NCI-H510A treated with DMSO at 0.1 percent for 48 hours (cell line): ENCODE results near the gene CACNA1G.

ENCODE experiments used
- DNase-seq: peaks from one replicate; lab custom pipeline; 2025; lab: John Stamatoyannopoulos, UW

CACNA1G gene

DNA sequence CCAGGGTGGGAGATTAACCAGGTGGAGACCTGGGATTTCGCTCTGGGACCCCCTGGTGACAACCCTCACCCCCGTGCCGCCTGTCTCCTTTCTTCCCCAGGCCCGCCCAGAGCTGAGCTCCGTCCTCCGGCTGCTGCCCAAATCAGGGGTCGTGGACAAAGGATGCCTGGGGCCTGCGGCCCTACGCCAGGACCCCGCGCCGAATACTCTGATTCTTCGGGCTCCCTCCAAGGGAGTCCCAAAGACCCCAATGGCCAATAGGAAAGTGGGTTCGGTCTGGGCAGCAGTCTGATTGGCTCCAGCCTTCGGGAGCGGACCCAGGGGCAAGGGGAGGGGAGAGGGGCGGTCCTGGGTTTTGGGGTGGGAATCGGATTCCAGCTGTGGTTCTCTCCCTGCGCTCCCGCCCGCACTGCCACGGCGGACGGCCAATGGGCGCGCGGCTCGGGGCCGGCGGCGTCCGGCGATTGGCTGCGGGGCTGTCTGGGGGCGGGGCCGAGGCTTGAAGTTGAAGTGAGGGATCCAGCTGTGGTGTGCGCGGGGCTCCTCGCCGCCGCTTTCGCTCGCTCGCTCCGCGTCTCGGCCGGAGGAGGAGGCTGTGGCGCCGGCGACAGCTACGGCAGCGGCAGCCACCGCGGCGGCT lies at the start of gene CACNA1G:
Gene CACNA1G (plus strand): TSS at position 531 of the 640 bp plus-strand sequence. CDS start 745 bp downstream, outside the sequence.
- DNase-seq = peak; percentile 94

DNA sequence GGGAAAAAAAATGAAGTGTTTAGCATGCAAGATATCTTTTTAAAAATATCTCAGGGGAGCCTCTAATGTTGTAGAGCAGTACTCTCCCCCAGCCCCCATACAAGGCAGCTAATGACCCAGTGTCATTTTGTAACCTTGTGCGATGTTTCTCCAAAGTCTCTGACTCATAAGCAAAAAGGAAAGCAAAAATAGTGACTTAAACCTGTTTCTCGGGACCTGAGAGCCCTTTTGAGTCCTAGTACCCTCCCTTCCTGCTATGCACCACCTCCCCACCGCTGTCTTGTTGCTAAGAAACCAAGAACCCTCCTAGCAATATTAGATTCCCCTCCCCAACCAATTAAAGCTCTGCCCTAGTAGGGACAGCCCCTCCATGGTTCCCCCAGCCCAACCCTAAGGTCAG lies 49.5 kb upstream of the CACNA1G start:
- DNase-seq = no peak

DNA sequence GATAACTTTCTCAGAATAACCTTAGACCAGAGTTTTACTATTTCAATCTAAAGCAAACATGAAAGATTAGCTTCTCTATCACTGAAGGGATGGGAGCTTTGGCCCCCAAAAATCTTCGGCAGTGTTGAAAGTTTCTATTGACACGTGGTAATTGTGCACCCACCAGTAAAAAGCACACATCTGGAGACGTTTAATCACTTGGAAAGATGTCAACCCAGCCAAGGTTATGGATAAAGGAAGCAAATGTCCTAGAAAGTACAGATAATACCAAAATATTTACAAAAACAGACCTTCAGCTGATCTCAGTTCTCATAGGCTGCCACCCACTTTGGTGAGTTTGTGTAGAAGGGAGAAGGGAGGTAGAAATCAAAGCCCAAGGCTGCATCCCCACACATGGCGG lies 47.0 kb upstream of the CACNA1G start:
- DNase-seq = no peak

DNA sequence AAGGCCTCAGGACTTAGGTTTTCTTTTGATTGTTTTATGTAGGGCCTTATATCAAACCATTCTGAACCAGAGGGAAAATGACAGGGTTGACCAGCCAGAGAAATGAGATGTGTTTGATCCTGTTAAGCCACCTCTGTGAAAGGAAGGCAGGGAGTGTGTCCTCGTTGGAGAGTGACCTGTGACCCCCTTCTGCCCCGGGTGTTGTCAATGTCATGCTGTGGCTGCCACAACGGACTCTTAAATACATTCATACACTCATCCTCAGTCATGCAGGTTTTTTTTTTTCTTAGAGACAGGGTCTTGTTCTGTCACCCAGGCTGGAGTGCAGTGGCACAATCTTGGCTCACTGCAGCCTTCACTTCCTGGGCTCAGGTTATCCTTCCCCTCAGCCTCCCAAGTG lies 46.1 kb upstream of the CACNA1G start:
- DNase-seq = no peak

DNA sequence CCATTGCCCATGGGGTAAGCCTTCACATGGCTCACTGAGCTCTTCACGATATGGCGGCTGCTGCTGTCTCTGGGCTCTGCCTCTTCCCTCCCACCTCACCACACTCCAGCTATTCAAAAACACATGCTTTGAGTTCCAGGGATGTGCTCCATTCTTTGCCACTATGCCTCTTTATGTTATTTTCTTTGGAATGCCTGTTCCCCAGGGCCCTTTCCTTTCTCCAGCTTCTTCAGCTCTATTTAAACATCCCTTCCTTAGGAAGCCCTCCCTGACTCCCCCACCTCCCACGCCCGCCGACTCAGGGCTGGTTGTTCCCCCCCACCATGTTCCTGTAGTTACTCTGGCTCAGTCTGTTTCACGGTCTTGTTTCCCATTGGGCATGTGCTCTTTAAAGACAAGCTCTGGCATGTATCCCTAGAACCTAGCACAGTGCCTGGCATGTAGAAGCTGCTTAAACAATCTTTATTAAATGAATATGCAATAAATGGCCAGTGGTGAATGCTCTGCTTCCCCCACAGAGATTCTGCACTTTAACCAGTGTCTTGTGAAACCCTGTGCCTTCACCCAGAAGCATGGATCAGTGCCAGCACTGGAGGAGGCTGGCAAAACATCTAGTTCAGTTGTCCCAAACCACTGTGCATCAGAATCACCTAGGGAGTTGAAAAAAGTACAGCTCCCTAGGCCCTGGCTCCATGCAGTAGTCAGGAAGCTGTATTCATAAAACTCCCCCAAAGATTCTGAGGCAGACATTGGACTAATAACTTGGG lies 45.4 kb upstream of the CACNA1G start:
- DNase-seq = no peak

DNA sequence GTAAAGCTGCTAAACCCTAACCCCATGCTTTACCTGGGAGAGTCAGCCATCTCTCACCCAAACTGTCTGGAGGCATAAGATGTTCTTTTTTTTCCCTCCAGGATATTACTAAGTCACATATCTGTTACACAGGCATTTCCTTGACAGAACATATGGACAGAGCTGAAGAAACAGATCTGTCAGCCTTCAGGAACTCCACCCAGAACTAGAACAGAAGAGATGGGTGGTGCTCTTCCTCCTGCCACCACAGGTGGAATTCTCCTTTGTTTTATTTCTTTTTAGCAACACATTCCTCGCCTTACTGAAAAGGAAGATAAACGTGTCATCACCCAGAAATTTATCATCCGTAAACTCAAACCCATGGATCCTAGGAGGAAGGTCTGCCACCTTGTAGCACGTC lies 43.5 kb upstream of the CACNA1G start:
- DNase-seq = no peak

DNA sequence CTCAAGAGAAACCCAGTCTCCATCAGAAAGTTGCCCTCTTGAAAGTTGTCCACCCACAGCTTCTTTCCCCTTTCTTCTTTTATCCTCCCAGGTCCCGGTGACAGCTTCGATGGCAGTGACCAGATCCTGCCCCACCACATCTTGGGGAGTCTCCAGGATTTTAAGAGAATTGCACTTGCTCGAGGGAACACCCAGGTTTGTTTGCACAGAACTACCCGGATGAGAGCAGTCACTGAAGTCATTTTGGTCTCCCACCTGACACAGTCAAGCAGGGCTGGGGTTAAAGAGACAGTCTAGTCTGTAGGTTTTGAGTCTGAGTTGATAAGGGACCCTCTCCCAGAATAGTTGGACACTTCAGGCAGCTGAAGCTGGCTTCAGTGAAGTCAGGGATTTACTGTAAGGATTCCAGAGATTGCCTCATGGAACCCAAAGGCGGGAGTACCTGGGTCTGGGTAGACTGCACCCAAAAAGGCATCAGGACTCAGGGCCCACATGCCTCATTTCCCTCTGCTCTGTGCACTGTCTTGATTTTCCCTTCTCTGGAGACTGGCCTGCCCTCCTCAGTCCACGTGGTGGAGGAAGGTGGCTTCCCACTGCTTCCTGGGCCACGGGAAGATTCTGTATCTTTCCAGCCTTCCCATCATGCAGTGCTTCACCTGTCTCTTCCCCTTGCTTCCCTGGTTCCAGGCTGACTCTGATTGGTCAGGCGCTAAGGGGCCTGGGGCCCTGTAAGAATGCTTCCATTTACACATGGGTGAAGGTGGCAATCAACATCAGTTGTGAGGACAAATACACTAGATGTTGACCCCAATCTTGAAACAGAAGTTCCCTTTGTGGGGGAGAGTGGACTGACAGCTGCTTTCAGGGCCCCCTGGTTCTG lies 42.8 kb upstream of the CACNA1G start:
- no peak for DNase-seq

DNA sequence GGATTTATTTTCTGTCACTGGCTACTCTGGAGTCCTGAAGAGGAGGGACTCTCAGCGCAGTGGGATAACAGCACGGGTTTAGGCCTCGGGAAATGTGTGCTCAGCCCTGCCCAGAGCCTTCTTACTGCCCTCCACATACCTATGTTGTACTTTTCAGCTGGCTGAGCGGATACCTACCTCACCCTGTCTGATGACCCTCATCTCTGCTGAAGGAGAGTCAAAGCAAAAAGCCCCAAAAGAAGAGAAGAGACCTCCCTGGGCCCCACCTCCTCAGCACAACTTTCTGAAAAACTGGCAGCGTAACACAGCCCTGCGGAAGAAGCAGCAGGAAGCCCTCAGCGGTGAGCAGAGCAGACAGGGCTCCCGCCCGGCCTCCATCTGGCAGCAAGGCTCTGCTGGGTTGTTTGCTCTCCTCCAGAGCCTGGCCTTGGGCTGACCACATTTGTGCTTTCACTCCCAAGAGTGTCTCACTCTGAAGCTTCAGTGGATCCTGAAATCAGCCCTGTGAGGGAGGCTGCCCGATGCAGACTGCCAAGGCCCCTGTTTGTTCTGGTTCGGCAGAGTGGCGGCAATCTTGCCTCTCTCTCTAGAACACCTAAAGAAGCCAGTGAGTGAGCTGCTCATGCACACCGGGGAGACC lies 42.0 kb upstream of the CACNA1G start:
- DNase-seq = peak; percentile 50

DNA sequence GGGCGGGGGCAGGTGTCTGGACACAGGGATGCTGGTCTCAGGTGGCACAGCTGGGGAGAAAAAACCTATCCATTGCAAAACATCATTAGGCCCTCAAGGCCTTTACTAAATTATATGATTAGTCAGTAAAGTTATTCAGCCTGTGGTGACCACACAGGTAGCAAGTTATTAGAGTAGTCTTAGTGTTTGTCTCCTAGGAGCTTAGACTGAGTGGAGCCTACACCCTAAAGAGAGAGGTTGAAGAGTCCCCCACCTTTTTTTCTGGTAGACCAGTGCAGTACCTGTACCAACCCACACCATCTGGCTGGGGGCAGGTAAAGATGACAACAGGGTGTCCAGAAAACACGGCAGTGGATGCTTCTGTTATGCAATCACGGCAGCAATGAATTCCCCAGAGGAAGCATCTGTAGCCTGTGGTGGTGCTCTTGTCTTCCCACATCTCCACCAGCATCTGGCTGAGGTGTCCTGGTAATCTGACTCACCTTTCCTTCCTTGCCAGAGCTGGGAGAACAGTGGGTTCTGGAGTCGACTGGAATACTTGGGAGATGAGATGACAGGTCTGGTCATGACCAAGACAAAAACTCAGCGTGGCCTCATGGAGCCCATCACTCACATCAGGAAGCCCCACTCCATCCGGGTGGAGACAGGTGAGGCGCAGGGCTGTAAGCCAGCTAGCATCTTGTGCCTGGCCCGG lies 41.2 kb upstream of the CACNA1G start:
- no peak for DNase-seq

DNA sequence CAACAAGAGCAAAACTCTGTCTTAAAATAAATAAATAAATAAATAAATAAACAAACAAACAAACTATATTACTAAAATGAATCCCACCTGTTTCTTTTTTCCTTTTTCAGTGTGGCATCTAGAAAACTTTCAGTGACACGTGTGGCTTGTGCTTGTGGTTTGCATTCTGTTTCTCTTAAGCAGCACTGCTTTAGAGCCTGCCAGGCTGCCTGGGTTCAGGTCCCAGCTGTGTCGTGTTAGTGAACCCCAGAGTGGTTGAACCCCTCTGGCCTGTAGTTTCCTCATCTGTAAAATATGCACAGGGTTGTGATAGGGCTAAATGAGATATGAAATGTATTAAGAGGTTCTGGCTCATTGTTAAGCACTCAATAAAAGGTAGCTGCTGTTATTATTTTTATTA lies 40.0 kb upstream of the CACNA1G start:
- no peak for DNase-seq

DNA sequence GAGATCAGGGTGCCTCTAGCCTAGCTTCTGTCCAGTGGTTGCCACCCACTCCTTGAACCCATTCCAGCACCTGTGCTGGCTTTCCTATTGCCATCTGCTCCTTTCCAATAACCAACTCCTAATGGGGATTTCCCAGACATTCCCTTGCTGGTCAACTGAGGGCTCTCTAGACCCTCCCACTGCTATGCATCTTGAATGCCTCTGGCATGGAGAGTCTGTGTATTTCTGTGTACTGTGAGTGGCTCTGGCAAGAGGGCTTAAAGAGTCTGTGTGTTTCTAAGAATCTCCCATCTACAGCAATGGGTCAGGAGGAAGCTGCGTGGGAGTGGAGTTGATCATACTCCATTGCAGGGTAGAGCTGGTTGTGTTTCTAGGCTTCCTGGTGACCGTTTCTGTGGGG lies 39.0 kb upstream of the CACNA1G start:
- no peak for DNase-seq

DNA sequence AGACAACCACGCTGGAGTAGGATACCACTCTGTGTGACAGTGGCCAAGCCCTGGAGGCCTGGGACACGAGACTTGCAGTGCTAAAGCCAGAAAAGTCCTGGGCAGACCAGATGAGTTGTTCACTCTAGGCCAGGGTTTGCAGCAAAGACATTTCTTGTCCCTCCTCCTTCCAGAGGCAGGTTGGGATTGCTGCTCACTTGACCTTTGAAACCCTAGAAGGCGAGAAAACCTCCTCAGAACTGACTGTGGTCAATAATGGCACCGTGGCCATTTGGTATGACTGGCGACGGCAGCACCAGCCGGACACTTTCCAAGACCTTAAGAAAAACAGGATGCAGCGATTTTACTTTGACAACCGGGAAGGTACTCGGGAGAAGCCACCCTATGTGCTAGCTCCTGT lies 37.7 kb upstream of the CACNA1G start:
- no peak for DNase-seq

DNA sequence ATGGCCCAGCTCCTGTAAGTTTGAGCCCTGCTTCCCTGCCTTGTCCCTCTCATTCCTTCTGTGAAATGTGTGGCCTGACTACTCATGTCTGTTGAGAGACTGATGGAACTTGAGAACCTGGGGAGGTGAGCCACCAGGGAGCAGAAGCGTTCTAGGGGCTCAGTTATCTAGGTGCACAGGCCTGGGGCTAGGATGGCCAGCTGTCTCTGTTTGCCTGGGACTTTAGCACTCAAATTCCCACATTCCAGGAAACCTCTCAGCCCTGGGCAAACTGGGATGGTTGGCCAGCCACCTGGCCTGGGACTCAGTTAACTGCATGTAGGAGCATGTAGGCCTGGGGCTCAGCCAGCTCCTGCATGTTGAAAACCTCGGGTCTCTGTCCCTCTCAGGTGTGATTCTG lies 37.3 kb upstream of the CACNA1G start:
- DNase-seq = no peak

DNA sequence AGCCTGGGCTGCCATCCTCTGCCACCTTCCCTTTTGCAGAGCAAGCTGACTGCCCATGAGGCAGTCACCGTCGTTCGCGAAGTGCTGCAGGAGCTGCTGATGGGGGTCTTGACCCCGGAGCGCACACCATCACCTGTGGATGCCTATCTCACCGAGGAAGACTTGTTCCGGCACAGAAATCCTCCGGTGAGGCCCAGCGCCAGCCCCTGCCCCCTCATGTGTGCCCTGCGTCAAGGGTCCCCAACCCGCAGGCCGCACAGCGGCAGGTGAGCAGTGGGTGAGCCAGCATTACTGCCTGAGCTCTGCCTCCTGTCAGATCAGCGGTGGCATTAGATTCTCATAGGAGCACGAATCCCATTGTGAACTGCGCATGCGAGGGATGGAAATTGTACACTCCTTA lies 35.7 kb upstream of the CACNA1G start:
- no peak for DNase-seq

DNA sequence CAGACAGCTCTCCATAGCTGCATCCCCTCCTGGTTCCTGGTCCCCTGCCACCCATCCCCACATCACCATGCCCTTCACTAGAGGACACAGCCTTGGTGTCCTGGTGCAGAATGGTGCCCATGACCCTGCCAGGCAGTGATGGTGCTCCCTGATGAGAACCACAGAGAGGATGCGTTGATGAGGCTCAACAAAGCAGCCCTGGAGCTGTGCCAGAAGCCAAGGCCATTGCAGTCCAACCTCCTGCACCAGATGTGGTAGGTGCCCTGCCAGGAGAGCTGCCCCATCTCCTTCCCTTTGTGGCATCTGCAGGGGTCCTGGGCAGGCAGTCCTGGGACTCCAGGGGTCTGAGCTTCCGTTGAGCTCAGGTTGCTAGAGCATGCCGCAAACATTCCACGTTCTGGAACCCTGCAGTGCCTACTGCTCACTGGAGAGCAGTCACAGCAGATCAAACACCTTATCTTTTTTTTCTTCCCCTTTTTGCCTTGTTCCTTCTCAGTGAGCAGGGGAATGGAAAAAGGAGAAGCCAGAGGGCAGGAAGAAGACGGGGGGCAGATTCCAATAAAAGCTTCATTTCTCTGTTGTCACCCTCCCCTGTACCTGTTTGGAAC lies 33.3 kb upstream of the CACNA1G start:
- no peak for DNase-seq

DNA sequence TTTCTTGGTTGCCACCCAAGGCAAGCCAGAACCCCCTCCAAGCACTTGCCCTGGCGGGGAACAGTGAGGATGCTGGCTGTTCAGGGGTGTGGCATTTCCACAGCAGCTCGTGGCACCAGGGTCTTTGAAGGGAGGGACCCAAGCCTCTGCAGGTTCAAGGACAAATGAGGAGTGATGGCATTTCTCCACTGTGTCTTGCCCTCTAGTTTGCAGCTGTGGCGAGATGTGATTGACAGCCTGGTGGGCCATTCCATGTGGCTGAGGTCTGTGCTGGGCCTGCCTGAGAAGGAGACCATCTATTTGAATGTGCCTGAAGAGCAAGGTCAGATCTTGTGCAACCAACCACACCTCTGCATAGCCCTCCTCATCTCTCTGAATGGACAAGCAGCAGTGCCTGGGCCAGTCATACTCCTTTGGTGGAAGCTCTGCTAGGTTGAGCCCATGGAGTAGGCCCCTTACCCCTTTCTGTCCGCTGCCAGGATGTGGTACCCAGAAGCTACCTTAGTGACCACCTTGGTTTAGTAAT lies 32.5 kb upstream of the CACNA1G start:
- DNase-seq = no peak

DNA sequence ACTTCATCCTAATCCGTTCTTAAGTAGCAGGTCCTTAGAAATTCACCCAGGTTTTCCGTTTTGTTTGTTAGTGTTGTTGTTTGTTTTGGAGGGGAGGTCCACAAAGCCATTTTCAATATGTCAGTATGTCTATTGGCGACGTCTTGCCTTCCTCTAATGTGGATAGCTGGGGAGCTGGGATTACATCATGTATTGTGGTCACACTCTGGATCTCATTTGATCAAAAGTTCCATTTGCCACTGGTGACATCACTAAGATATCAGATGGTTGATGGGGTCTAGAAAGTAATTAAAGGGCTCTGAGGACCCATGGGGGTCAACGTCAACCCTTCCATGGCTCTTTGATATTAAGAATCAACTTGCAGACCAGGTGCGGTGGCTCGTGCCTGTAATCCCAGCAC lies 30.7 kb upstream of the CACNA1G start:
- no peak for DNase-seq

DNA sequence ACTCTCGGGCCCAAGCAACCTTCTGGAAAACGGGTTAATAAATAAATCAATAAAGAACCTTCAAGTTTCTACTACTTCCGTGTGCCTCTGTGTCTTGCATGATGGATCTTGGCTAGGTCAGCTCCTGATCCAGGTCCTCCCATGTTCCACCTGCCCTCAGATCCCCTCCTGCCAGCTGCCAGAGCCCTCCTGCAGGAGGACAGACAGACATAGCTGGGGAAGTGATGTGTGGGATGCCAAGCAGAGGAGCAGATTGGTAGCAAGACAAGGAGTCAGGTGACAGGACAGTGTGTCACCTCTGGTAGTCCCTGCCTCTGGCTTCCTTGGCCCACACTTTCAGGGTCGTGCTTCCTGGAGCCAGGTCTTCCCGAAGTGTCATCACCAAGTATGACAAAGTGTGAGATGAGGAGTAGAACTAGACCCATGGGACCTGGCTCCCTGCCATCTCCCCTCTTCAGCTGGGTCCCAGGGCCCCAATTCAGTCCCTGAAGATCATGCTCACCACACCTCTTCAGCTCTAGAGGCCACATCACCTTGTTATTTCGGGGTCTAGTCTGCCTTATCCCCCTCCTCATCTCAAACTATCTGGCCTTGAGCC lies 29.0 kb upstream of the CACNA1G start:
- DNase-seq = peak; percentile 44

DNA sequence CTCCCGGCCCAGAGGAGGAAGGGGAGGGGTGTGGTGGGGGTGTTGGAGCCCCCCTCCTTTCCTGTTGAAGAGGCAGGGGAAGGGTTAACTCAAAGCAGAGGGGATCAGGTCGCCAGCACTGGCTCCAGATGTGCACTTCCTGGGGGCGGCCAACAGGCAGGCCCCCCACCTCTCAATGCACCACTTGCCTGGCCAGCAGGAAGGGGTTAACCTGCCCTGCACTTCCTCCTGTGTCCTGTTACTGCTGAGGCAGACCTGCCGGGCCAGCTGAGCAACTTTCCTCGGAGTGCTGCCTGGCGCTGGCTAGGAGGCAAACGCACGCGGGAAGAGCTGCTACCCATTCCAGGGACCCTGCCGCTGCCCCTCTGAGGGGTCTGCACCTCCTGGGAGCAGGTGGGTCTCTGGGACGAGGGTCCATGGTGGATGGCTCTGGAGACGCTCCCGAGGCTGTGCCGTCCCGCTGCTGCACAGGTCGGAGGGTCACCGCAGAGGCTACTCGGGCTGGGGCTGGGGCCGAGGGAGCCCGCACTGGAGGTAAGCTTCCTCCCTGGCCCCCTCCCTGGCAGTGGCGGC lies 28.0 kb upstream of the CACNA1G start, which contains the start of gene EPN3:
Gene EPN3 (plus strand): TSS at position 284 of the 573 bp plus-strand sequence. CDS start 3,822 bp downstream, outside the sequence.
- DNase-seq = peak; percentile 89

DNA sequence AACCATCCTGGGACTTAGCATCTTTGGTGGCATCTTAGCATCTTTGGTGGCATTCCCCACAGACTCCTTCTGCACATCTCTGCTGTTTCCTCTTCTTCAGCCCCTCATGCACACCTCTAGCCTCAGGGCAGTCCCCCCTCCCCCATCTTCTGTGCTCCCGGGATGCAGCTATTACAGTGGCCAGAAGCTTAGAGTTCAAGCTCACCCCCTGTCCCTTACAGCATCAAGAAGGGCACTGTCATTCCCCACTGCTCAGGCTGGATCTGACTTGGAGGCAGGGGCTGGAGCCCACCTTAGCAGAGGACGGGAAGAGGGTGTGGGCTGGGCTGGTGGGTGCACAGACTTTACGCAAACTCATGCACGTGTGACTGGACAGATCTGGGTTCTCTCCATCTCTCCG lies 27.3 kb upstream of the CACNA1G start:
- DNase-seq = no peak
